GM10847 (cell line): ENCODE data around the gene TRIO.

Experiments used
- POLR2A ChIP-seq: IDR thresholded peaks from 2 replicates; pipeline ENCODE4 v1.6.1; 2011; ENCODE audit not compliant: insufficient read length; ENCODE audit errors: extremely low read depth

TRIO gene

DNA sequence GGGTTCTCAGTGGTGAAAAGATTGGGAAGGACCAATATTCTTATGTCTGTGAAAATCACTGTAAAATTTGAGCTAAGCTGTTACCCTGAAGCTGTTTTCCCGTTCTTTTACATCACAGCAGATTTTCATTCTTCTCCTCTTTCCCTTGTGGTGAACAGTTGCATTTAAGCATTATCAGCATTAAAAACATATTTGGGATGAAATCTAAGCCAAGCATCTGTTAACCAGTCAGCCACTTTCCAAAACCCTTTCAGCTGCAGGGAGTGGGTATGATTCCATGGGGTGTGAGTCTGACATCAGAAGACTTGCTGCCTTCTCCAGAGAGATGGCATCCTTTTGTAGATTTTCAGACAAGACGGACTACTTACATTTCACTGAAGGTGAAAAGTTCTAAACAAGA, 97.2 kb downstream of the TRIO start:
- TF ChIP-seq POLR2A, result no peak

- TF ChIP-seq POLR2A, result no peak
These were observed 98.0 kb downstream of the TRIO start for GRCh38 chr5:14241141-14241540.

GRCh38 chr5:14242447-14242846, 99.3 kb downstream of the TRIO start:
- no peak for TF ChIP-seq POLR2A

DNA sequence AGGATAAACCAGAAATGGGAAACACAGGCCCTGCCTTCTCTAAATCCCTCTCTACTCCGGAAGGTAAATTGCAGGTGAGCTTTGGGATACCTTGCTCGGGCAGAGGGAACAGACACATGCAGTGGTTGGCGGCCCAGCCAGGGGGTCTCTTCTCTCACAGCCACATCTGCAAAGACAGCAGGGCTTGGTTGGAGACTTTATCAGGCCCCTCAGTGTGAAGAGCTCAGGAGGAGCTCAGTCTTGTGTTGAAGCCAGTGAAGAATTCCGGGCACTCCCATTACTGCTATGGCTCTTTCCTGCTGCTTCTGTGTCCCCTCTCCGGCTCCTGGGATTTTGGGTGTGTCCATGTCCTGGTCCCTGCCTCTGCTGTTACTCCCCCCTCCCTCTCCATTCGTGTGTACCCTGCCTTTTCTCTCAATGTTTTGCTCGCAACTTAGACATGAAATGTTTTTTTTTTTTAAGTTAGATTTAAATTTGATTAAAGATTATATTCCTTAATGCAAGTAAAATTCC, 99.8 kb downstream of the TRIO start:
- no peak for TF ChIP-seq POLR2A

DNA sequence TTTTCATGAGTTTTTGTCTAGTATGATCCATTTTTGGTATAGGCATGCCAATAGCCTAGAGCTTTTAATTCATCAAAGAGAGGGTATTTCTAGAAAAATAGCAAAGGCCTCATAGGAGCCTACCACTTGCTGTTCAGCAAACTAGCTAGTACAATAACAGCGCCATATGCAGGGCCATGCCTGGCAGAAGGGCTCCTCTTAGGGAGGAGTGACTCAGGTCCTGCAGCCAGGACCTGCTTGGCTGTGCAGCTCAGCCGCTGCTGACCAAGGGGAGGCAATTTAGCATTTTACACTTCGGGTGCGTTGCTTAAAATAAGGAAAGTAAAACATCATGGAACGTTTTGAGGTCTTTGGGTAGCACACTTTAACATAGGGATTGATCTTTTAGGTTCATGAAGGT, 100.6 kb downstream of the TRIO start:
- no peak for TF ChIP-seq POLR2A

DNA sequence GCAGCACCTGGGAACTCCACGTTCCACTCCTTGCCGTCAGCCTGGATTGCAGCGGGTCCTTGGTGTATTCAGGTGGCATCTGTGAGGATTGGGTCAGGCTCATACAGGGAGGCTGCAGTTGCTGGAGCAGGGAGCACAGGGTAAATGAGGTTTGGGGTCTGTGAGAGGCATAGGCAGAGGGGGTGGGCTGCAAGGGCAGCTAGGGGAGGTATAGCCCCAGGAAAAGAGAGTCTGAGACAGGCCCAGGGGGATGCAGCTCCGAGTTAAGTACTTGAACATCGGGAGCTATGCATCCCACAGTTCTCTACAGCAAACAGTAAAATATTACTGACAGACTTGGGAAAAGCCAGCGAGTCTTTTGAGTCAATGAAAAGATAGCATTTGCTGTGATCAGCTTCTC, 101.6 kb downstream of the TRIO start:
- no peak for TF ChIP-seq POLR2A

DNA sequence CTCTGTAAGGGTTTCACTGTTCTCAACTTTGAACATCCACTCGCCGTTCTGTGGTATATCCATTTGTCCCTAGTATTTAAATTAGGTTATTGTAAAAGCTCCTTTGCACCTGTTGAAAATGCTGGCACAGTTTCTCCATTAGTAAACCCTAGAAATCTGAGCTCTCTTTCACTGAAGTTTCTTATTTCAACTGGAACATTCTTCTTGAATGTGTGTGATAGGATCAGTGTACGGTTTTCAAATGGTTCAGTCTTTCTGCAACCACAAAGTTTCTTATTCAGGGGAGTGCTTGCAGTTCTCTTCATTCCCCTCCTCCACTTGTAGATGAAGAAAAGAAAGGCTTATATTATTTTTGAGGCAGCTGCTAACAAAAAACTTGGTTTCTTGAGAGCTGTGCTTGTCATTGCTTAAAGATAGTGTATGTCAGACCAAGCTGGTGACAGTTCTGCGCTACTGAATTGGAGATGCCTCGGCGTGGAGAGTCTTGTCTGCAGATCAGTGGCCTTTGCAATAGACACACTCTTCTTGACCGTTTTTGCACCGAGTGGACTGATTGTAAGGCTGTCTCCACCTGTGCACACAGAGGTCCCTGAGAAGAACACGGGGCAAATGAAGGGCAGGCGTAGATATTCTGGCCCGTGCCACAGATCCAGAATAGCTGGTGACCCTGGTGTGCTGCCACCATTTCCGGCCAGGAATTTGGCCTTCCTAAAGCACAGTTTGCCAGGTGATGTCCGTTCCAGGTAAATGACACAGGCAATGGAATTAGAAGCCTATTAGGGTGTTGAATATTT, 102.2 kb downstream of the TRIO start:
- TF ChIP-seq POLR2A, result no peak

DNA sequence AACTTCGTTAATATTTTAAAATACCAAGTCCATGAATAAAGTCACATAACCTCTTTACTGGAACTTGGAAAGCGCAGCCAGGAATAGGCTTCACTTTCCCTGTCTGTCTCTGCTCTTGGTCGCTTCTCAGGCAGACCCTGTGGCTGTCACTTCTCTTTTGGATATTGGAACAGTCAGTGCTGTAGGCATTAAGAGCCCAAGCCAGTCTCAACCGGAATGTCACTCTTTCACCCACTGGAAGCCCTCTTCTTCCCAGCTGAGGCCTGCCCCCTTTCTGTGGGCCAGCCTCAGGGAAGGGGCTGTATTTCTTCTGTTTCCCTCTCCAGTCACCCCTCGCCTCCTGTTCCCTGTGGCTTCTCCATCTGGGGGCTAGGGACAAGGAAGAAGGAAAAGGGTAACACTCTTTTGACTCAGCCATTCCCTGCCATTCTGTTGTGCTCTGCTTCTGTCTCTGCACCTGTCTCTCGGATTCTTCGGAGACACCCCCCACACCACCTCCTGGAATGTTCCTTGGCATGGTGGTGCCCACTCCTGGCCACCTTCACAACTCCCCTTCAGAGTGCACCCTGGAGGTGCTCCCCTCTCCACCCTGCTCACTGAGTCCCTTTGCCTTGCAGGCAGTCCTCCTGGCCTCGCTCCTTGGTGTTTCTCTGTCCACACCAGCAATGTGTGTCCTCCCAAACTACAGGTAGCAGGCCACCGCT, 103.4 kb downstream of the TRIO start:
- no peak for TF ChIP-seq POLR2A

DNA sequence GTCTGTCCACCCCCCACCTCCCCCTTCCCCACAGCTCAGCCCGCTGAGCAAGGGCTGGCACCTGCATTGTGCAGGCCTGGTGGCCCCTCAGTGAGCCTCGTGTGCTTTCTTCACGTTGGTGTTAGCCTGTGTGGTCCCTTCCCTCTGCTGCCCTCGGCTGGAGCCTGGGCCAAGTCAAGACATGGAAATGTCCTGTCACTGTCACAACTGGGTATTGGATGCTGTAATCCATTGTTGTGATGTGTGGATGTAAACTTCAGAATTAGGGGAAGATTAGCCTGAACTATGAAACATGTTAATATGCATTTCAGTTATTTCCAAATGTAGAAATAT, 103.9 kb downstream of the TRIO start:
- no peak for TF ChIP-seq POLR2A

DNA sequence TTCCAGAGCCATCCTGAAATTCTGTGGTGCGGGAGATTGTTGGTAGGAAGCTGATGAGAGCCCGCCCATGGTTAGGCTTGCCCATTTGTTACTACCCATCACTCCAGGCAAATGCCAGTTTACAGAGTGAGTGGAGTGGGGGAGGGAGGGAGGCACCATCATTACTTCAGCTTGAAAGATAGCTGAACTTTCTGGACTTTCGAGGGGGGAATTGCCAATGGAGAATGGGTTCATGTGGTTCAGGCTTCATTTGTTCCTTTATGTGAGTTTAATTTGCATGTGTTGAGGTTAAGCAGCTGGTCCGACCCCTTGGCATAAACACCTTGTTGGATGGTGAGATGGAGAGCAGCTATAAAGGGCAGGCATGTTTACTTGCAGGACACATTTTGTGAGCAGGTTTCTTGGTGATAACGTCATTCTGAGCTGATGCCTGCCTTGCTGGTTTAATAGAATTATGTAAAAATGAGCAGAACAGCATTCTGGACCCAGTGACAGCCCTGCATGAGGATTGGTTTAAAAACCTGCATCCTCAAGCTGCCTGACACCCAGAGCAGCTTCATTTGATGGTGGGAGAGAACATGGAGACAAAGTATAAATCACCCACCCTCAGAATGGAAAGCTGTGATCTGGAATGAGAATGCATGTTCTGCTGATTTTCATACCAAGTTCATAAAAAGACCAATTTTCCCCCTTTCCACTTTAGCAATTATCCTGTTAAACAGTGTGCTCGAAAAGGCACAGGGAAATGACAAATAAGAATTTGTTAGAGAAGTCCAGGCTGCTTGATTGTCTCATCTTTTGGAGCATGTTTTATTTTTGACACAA, 106.3 kb downstream of the TRIO start:
- no peak for TF ChIP-seq POLR2A

GRCh38 chr5:14250084-14250695, 107.0 kb downstream of the TRIO start:
- TF ChIP-seq POLR2A, result no peak

DNA sequence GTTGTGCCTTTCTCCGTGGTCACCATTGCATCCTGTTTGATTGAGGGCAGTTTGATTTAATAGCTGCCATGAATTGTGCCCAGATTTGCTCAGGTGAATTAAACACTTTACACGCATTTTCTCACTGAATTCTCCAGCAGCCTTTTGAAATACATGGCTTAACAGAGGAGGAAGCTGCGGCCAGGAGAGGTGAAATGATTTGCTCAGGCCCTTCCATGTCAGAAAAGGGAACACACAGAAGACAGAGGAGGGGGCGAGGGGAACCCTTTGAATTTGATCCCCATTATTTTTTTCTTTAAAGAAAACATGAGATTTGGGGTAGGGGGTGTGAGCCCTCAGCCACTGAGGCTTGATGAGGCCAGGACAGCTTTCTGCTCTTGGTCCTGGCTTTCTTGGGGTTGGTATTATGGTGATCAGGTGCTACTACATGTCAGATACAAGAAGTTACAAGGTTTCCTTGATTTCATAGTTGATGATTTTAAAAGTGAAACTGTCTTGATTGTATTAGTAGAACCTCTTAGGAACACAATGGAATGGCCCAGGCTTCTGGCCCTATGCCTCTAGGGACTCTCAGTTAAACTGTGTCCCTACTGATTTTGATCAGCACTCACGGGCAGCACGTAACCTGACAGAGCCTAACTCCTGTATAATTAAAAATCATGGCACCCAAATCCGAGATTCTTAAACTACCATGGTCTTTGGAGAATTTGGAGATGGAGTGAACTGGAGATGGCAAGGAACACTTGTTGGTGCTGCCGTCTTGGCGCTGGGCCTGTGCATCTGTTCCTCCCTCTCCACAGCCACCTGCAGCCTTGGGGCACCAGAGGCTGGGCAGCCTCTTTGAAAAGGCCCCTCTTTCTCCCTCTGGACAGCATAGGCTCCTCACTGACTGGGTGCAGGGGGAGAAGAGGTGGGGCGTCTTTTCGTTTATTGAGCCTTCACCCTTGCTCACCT, 107.9 kb downstream of the TRIO start:
- TF ChIP-seq POLR2A, result no peak

DNA sequence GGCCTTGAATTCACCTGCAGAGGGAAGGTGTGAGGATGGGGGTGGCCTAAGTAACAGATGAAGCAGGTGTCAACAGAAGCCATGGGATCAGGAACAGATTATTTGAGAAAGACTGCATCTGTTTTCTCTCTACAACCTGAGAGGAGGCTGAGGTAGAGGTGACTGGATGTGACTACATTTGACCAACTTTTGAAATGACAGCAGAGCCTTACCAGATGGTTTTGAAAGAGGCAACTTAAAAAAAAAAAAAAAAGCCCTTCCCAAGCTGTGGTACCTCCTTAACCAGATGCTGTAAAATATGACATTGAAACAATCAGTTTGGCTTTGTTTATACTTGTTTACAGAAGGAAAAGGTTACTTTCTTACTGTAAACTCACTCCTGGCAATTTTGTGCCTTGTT, 108.6 kb downstream of the TRIO start:
- TF ChIP-seq POLR2A, result no peak

- no peak for TF ChIP-seq POLR2A
These were observed 109.7 kb downstream of the TRIO start for GRCh38 chr5:14252793-14253192.
